ENCODE results near the gene IGSF5. TPM values are rescaled to one million over a fixed set of nuclear protein-coding genes. Genes with fewer than 3 reads are reported as not detected.

IGSF5 gene
- polyA plus RNA-seq, 1 donor (not counting 4 experiments of a cell fraction or from before 2014, with no cell fraction given): not detected

- Histone ChIP-seq H3K27me3 (ENCODE audit: control insufficient read depth, extremely low read depth, insufficient read depth, low read length) (no peaks in the 10 kb centered on the region), H2AFZ (ENCODE audit: control insufficient read depth, low read length) (no peak overlapping the region), H4K20me1 (ENCODE audit: control insufficient read depth, extremely low read depth, insufficient read depth, low read length) (no peaks in the 10 kb centered on the region), H3K9me3 (ENCODE audit: control insufficient read depth, low read depth, low read length) (no peaks in the 10 kb centered on the region), H3K4me2 (ENCODE audit: control insufficient read depth, extremely low read depth, insufficient read depth, low read depth, low read length) (no peak overlapping the region), H3K36me3 (ENCODE audit: control insufficient read depth in 2 of 2, extremely low read depth in 1 of 2, insufficient read depth in 2 of 2, low read length in 2 of 2) (no peaks in the 10 kb centered on the region), H3K9ac (ENCODE audit: control insufficient read depth, extremely low read depth, insufficient read depth, low read length) (no peak overlapping the region), H3K27ac (ENCODE audit: control insufficient read depth, insufficient read depth, low read length) (no peak overlapping the region), H3K4me1 (ENCODE audit: control insufficient read depth, extremely low read depth, insufficient read depth, low read length) (no peaks in the 10 kb centered on the region), H3K9me1 (ENCODE audit: control insufficient read depth, extremely low read depth, insufficient read depth, low read length) (no peaks in the 10 kb centered on the region), H3K4me3 (ENCODE audit: control insufficient read depth in 2 of 3, extremely low read depth in 1 of 3, insufficient read depth in 2 of 3, low read depth in 1 of 3, low read length in 3 of 3) (no peak overlapping the region), H3K79me2 (ENCODE audit: control insufficient read depth, insufficient read depth, low read length) (no peaks in the 10 kb centered on the region)
- DNase-seq (ENCODE audit: low read depth, low spot score): no peak
- no peak for FAIRE-seq
- dilution Hi-C loops (cut with MboI; ENCODE audit: extremely low pct_ligation_motif_present, low sequenced_read_pairs): no loop called here
- TF ChIP-seq CTCF (optimal IDR thresholded peaks at IDR 0.05 in 1 of 3, IDR thresholded peaks at IDR 0.05 in 1 of 3, conservative IDR thresholded peaks at IDR 0.05 in 1 of 3; ENCODE audit: extremely low read depth in 1 of 3, insufficient read depth in 2 of 3, low read length in 3 of 3): no peak
- TF ChIP-seq EZH2 (IDR thresholded peaks at IDR 0.05; ENCODE audit: low read length): no peak
These were observed 29.2 kb downstream of the IGSF5 start for GRCh38 chr21:39774227-39774626.

DNA sequence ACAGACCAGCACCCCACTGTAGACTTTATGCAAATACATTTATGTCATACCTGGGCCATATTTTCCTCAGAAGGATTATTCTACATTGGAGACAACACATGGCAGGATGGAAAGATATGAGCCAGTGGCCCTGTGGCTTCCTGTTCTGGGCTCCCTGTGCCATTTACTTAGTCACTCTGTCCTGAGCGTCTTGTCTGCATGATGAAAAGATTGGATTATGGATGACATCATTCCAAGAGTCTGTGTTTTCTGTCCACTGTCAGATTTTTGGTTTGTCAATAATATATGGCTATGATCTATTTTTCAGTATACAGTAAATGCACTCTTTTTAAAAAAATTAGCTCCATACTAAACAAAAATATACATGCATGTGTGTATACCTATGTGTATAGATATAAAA is 30.8 kb downstream of the IGSF5 start:
- Histone ChIP-seq H3K27ac (ENCODE audit: control insufficient read depth, insufficient read depth, low read length) (no peak overlapping the region), H3K36me3 (ENCODE audit: control insufficient read depth in 2 of 2, extremely low read depth in 1 of 2, insufficient read depth in 2 of 2, low read length in 2 of 2) (no peaks in the 10 kb centered on the region), H4K20me1 (ENCODE audit: control insufficient read depth, extremely low read depth, insufficient read depth, low read length) (no peaks in the 10 kb centered on the region), H3K9me1 (ENCODE audit: control insufficient read depth, extremely low read depth, insufficient read depth, low read length) (no peaks in the 10 kb centered on the region), H3K27me3 (ENCODE audit: control insufficient read depth, extremely low read depth, insufficient read depth, low read length) (no peaks in the 10 kb centered on the region), H2AFZ (ENCODE audit: control insufficient read depth, low read length) (no peak overlapping the region), H3K9me3 (ENCODE audit: control insufficient read depth, low read depth, low read length) (no peaks in the 10 kb centered on the region), H3K9ac (ENCODE audit: control insufficient read depth, extremely low read depth, insufficient read depth, low read length) (no peak overlapping the region), H3K4me2 (ENCODE audit: control insufficient read depth, extremely low read depth, insufficient read depth, low read depth, low read length) (no peak overlapping the region), H3K79me2 (ENCODE audit: control insufficient read depth, insufficient read depth, low read length) (no peaks in the 10 kb centered on the region), H3K4me3 (ENCODE audit: control insufficient read depth in 2 of 3, extremely low read depth in 1 of 3, insufficient read depth in 2 of 3, low read depth in 1 of 3, low read length in 3 of 3) (no peak overlapping the region), H3K4me1 (ENCODE audit: control insufficient read depth, extremely low read depth, insufficient read depth, low read length) (no peaks in the 10 kb centered on the region)
- FAIRE-seq (no peak), DNase-seq (ENCODE audit: low read depth, low spot score) (no peak)
- no peak for TF ChIP-seq EZH2 (IDR thresholded peaks at IDR 0.05; ENCODE audit: low read length)
- dilution Hi-C loops (cut with MboI; ENCODE audit: extremely low pct_ligation_motif_present, low sequenced_read_pairs): no loop called here

DNA sequence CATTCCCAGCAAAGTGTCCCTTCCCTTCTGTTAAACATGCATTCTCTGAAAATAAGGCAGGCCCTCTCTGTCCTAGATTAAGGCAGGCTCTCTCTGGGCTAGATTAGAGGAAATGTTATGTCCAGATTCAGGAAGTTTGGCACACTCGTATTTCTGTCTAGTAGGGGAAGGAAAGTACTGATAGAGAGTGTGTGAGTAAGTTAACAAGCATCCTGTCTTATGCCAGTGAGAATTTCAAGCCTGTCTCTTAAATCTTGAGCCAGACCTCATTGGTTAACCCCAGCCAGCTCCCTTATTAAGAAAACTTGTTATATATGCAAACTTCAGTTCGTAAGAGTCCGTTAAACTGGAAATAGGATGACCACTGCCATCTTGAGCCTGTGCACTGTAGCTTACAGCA is 31.6 kb downstream of the IGSF5 start:
- DNase-seq (ENCODE audit: low read depth, low spot score) (no peak), FAIRE-seq (no peak)
- no peaks in the 10 kb centered on the region for H3K36me3 ChIP-seq (ENCODE audit: control insufficient read depth in 2 of 2, extremely low read depth in 1 of 2, insufficient read depth in 2 of 2, low read length in 2 of 2)
- H3K27ac ChIP-seq (ENCODE audit: control insufficient read depth, insufficient read depth, low read length): no peak overlapping the region
- no peaks in the 10 kb centered on the region for H3K9me3 ChIP-seq (ENCODE audit: control insufficient read depth, low read depth, low read length)
- no peak overlapping the region for H3K4me3 ChIP-seq (ENCODE audit: control insufficient read depth in 2 of 3, extremely low read depth in 1 of 3, insufficient read depth in 2 of 3, low read depth in 1 of 3, low read length in 3 of 3)
- TF ChIP-seq EZH2 (IDR thresholded peaks at IDR 0.05; ENCODE audit: low read length): no peak
- no peak for TF ChIP-seq CTCF (optimal IDR thresholded peaks at IDR 0.05 in 1 of 3, IDR thresholded peaks at IDR 0.05 in 1 of 3, conservative IDR thresholded peaks at IDR 0.05 in 1 of 3; ENCODE audit: extremely low read depth in 1 of 3, insufficient read depth in 2 of 3, low read length in 3 of 3)
- no peaks in the 10 kb centered on the region for H3K79me2 ChIP-seq (ENCODE audit: control insufficient read depth, insufficient read depth, low read length)
- no peak overlapping the region for H2AFZ ChIP-seq (ENCODE audit: control insufficient read depth, low read length)
- dilution Hi-C loops (cut with MboI; ENCODE audit: extremely low pct_ligation_motif_present, low sequenced_read_pairs): no loop called here
- H3K27me3 ChIP-seq (ENCODE audit: control insufficient read depth, extremely low read depth, insufficient read depth, low read length): no peaks in the 10 kb centered on the region
- H3K9me1 ChIP-seq (ENCODE audit: control insufficient read depth, extremely low read depth, insufficient read depth, low read length): no peaks in the 10 kb centered on the region
- no peak overlapping the region for H3K4me2 ChIP-seq (ENCODE audit: control insufficient read depth, extremely low read depth, insufficient read depth, low read depth, low read length)
- H3K9ac ChIP-seq (ENCODE audit: control insufficient read depth, extremely low read depth, insufficient read depth, low read length): no peak overlapping the region
- H3K4me1 ChIP-seq (ENCODE audit: control insufficient read depth, extremely low read depth, insufficient read depth, low read length): no peaks in the 10 kb centered on the region
- H4K20me1 ChIP-seq (ENCODE audit: control insufficient read depth, extremely low read depth, insufficient read depth, low read length): no peaks in the 10 kb centered on the region

Measured in keratinocyte (primary cell).